GOT3 (cell line): ENCODE measurements around the gene MBP.

ENCODE experiments used
- DNase-seq: peaks from one replicate; lab custom pipeline; 2025; ENCODE audit warnings: mixed read lengths; lab: John Stamatoyannopoulos, UW

Gene MBP

DNA sequence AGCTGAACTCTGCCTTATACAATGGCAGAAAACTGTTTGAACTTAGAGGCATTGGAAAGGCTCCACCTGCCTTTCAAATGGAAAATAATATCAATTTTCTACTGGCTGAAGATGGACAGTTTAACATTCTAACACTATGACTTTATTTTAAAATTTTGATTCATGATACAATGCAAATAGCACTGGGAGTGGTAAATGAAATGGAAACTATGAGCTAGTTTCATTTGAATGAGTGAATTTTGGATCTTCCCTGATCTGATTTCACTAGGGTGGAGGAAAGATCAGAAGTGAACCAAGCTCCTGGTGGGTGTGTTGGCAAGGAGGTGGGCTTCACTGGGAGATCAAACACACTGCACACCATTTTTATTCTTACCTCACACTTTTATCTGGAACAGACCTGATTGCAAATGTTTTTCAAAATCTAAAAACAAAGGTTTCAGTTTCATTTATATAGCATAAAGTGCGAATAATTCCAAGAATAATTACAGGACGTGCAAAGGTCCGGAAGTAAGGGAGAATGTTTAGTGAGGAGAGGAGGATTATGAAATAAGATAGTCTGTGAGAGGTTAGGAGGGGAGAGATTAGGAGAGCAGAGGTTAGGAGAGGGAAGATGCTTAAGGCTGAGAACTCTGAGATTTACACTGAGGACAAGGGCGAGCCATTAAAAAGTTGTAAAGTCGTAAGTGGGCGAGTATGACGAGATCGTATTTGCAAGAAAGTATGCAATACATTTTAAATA is 18.6 kb upstream of the MBP start:
- DNase-seq: no peak

DNA sequence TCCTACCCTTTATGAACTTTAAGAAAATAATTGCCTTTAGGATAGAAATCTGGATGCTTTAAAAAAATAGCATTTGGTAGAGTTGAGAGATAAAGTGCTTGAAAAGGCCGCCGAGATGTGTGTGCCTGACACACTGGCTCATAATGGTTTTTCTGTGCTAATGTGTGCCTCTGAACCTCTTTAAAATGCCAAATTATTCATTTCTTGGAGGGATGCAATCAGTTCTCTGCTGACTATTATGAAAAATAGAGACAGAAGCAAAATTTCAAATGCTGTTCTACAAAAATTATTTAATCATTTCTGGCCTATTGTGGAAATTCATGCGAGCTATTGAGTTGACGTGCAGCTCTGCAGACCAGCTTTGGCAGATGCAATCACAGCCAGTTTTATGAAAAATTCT is 18.0 kb upstream of the MBP start:
- DNase-seq: no peak

DNA sequence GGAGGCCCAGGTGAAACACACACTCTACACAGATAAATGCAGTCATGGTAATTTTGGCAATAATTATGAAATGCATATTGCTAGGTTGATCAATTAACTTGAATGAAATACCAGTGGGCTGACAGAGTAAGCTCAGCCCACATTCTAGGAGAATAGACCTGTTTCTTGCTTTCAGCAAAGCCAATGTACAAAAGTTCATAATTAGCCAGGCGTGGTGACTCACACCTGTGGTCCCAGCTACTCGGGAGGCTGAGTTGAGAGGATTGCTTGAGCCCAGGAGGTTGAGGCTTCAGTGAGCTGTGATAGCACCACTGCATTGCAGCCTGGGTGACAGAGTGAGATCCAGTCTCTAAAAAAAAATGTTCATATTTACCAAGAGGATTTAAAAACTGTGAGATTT is 15.7 kb upstream of the MBP start:
- no peak for DNase-seq

- no peak for DNase-seq
Observed at GRCh38 chr18:77147418-77147852, 14.9 kb upstream of the MBP start.

DNA sequence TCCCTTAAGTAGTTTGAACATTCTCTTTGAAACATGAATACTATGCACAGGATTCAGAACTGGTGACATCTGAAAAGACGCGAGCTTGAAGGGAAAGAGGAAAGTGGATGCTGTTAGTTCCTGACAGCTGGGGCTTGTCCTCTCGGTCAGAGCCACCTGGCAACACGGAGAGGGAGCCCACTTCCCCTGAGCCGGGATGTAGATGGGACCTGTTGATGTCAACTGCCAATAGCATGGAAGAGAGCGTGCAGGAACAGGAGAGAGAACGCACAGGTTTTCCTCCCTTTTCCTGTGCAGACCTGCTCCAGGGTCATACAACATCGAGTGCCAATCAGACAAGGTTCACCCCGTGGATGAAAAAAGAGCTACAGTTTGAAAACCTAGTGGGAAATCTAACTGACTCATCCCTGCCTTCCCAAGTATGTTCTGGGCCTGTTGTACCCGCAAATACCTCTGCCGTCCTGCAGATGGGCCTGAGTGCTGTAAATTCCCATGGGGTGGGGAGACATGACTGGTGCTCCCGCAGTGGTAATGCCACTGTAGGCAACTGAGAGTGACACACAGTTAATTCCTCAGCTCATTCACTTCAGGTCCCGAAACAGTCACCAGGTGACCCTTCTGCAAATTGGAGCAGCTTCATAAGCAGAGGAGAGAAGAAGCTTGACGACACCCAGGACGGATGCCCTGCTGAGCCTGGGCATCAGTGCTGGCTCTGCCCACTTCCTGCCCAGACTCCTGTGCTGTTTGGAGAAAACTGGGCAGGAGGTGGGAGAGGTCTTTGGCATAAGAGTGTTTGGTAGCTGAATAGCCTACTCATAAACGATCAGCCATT is 13.9 kb upstream of the MBP start:
- no peak for DNase-seq

DNA sequence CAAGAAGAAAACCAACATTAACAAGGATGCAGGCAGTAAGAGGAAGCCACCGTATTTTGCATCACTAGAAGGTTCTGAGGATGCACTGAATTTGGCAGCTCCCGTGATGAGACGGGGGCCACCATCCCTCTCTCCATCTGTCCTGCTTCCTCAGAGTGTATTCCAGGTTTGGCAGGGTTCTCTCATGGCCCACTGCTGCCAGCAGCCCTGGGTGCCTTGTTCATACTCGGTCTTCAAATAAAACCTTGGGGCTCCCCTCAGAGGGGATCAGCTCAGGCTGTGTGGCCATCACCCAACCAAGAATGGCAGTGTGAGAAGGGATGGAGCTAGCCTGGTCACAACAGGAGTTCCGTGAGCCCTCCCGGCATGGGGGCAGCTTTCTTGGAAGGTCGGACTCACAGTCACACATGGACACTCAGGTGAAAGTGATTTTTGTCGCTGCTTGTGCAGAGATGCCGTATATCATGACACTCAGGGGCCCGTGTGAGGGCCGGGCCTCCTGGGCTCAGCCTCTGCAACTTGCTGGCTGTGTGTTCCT is 12.8 kb upstream of the MBP start:
- no peak for DNase-seq

DNA sequence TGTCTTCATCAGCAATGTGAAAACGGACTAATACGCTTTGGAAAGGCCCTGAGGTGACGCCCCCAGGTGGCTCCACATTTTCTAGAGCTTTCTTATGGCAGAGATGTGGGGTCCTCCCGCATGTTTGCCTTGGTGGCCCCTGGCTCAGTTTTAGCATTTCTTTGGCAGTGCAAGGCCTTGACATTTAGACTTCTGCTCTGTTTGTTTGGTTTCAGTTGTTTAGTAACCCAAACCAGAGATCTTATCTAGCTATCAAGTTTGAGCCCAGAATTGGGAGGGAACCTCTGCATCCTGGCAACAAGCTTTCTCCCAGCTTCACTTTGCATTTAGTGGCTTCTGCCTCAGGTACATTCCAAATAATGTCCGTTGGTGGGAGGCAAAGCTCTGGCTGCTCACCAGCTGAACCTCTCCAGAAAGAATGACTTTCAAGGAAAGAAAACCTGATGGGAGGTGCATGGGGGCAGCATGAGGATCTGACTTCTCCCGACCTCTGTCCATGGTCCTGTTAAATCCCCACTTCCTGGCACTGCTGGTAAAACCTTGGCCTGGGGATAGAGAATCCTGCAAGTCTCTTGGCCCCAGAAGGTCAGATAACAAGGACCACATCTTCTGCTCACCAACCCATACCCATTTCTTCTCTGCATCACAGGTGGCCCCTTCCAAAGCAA is 12.0 kb upstream of the MBP start:
- DNase-seq: no peak

- DNase-seq: no peak
Observed at GRCh38 chr18:77144046-77144445, 11.5 kb upstream of the MBP start.

GRCh38 chr18:77143196-77143595 is 10.6 kb upstream of the MBP start:
- DNase-seq: no peak

DNA sequence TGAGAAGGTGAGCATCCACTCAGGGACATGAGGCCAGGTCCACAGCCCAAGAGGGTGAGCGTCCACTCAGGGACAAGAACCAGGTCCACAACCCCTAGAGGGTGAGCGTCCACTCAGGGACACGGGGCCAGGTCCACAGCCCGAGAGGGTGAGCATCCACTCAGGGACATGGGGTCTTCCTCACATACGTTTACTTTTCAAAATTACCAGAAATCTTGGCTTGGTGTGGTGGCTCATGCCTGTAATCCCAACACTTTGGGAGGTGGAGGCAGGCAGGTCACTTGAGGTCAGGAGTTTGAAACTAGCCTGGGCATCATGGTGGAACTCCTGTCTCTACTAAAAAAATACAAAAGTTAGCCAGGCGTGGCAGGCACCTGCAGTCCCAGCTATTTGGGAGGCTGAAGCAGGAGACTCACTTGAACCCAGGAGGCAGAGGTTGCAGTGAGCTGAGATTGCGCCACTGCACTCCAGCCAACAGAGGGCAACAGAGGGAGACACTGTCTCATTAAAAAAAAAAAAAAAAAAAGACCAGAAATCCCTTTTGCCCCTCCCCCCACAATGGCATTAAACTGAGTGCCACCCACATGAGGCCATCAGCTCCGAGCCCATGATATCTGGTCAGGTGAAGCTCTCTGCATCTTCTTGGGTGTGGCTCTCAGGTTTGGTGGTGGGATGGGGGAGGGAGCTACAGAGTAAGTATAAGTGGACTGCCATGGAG is 9.0 kb upstream of the MBP start:
- DNase-seq: no peak

DNA sequence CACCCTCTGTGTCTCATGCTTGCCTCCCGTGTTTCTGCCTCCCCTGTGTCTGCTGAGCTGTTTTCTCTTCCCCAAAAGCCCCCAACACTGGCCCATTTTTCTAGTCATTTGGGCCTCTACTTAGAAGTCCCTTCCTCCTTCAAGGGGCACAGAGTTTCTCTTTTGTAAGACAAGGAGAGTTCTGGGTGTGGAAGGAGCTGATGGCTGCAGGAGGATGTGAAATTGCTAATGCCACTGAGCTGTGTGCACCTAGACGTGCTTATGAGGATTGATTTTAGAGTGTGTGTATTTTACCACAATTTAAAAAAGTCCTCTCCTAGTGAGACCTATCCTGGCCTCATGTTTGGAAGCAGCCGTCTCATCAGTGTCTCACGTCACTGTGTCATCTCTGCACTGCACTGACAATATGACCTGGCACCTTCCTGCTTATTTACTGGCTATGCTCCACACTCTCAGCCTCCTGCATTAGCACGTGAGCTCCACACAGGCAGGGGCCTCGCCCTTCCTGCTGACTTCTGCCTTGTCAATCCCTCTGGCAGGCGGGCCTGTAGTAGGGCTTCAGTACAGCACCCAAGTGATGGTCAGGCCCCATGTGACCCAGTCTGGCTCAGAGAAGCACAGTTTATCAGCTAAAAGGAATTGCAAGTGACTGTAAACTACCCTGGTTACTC is 8.0 kb upstream of the MBP start:
- DNase-seq: no peak

DNA sequence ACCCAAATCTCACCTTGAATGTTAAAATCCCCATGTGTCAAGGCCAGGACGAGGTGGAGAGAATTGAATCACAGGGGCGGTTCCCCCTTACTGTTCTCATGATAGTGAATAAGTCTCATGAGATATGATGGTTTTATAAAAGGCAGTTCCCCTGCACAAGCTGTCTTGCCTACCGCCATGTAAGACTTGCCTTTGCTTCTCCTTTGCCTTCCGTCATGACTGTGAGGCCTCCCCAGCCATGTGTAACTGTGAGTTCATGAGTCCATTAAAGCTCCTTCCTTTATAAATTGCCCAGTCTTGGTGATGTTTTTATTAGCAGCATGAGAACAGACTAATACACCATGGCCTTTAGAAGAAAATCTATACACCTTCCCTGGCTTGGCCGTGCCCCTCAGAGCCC is 7.4 kb upstream of the MBP start:
- DNase-seq: no peak

DNA sequence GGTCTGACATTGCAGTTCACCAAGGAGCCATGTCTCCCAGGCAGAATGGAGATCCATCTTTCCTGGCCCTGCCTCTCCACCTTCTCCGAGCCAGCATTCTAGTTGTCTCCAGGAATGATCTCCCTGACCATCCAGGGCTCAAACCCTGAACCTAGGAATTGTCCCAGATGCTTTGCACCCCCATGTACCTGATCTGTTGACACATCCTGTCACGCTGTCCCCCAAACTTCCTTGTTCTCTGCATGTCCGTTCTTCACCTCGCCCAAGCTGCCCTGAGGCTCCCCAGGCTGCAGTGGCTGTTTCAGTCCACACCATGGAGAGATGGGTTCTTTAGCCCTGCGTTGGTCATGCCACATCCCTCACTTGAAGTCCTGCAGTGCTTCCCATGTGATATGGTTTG is 7.0 kb upstream of the MBP start:
- DNase-seq: no peak

- no peak for DNase-seq
Observed at GRCh38 chr18:77138270-77138669, 5.7 kb upstream of the MBP start.

- DNase-seq: no peak
Observed at GRCh38 chr18:77137851-77138250, 5.3 kb upstream of the MBP start.

DNA sequence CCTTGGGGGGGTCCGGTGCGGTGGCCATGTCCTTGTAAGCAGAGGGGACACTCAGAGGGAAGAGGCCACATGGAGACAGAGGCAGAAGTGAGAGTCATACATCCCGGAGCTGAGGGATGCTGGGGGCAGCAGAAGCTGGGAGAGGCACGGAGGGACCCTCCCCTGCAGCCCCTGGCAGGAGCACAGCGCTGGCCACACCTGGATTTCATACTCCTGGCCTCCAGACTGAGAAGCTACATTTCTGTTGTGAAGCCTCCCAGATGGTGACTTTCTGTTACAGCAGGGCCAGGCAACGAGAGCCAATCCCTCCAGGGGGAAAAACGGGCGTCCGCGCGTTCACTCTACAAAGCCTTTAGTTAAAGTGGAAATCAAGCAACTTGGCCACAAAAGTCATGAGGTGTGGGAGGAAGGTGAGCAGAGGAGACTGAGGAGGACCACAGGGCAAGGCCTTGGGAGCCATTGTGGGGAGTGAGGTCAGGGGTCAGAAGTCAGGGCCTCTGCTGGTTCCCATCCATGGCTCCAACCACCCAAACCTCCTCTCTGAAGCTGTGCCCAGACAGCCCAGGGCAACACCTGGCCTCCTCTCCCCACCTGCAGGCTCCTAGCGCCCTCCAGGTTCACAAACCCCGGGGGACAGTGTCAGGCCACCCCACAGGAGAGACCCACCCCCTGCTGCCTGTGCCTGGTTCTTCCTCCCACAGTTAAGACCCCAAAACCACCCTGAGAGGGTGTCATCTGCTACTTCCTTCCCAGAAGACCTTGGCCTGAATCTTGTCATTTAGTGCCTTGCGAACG is 4.5 kb upstream of the MBP start:
- no peak for DNase-seq

DNA sequence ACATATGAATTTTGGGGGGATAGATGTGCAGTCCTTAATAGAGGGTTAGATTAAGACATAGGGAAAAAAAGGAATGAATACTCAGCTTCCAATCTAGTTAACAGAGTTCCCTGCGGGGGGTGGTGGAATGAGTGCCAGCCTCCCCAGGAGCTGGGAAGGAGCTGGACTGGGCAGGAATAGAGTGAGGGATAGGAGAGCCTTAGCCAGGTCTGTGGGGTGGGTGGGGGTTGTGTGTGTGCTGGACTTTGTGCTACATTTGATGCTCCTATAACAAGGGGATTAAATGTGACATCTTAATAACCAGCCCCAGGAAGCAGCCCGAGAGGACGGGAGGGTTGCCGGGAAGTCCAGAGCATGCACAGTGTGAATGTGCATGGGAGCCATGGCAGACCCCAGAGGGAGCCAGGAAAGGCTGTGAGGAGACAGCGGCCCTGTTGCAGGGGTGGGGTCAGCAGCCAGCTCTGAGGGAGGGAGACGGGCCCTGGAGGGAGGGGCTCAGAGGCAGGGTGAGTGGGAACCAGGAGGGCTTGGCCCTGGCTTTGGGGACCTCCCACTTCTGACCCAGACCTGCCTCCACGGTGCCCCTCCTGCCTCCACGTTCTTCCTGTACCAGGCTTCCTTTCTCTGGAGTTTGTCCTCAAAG is 3.6 kb upstream of the MBP start:
- DNase-seq: no peak

DNA sequence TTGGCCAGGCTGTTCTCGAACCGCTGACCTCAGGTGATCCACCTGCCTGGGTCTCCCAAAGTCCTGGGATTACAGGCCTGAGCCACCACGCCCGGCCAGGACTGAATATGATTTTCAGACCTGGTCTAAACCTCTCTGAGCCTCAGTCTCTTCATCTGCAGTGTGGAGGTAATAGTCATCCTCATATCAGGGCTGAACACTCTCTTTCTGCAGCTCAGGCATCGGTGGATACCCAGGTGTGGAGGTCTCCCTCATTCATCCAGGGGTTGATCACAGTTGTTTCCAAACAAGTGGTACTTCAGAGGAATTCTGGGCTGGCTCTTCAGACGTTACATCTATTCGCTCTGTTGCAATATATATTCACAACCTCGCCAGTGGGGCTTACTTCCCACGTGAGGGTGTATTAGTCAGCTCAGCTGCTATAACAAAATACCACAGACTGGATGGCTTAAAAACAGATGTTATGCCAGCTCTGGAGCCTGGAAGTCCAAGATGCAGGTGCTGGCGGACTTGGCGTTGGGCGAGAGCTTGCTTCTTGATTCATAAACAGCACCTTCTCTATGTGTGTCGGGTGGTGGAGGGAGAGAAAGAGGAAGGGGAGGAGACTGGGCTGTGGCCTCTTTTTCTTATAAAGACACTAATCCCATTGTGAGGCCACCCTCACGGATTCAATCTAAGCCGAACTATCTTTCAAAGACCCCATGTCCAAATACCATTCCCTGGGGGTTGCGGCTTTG is 2.9 kb upstream of the MBP start:
- DNase-seq: no peak

DNA sequence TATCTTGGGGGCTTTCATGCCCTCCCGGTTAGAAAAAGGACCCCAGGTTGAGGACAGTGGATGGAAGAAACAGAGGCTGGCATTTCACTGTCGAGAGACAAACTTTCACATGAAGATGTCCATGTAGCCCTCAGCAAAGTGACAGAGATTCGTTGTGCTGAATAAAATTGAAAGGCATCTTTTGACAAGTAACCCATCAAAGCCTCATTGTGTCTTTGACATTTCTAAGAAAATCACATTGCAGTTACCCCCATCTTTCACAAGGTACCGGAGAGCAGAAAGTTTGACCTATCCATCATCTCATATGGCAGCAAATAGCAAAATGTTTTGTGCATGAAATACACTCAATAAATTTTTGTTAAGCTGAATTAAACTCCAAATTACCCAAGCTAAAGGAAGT is 2.0 kb upstream of the MBP start:
- no peak for DNase-seq
